Activated CD8-positive, alpha-beta T cell treated with anti-CD3 and anti-CD28 coated beads for 36 hours (primary cell): Measurements from ENCODE around the gene FAM167B. TPM values are rescaled to one million over a fixed set of nuclear protein-coding genes. Genes with fewer than 3 reads are reported as not detected.

ENCODE experiments used
- ATAC-seq: fragments of 200-7000 bp; cut with Tn5 transposase; one replicate; pipeline ENCODE4 v1.10.0; 2021; ENCODE audit warnings: mild to moderate bottlenecking, moderate library complexity
- CTCF ChIA-PET: fragments of 350-600 bp; sonication (Branson Sonifier 250); formaldehyde crosslinking; loops from one replicate; lab custom pipeline; 2021; ENCODE audit warnings: antibody characterized with exemption; lab: Charles Lee
- POLR2A ChIA-PET: fragments of 350-600 bp; sonication (Branson Sonifier 250); formaldehyde crosslinking; loops from one replicate; lab custom pipeline; 2021; ENCODE audit warnings: antibody characterized with exemption; lab: Charles Lee
- DNase-seq: peaks from one replicate; pipeline ENCODE4 v3.0.0-alpha.2; 2020
- H3K27ac Mint-ChIP-seq: one replicate; pipeline ENCODE4 v1.8.0; 2021; ENCODE audit warnings: mild to moderate bottlenecking, mixed read lengths
- H3K27me3 Mint-ChIP-seq: one replicate; pipeline ENCODE4 v1.8.0; 2021; ENCODE audit warnings: mixed read lengths
- H3K36me3 Mint-ChIP-seq: one replicate; pipeline ENCODE4 v1.8.0; 2021; ENCODE audit warnings: low read depth, mixed read lengths
- H3K4me1 Mint-ChIP-seq: one replicate; pipeline ENCODE4 v1.8.0; 2021; ENCODE audit warnings: low read depth, mixed read lengths
- H3K4me3 Mint-ChIP-seq: one replicate; pipeline ENCODE4 v1.8.0; 2021; ENCODE audit warnings: mild to moderate bottlenecking, moderate library complexity, mixed read lengths
- H3K9me3 Mint-ChIP-seq: one replicate; pipeline ENCODE4 v1.8.0; 2021; ENCODE audit warnings: mixed read lengths
- CTCF ChIP-seq: fragments of 200-600 bp; IDR thresholded peaks from one replicate; pipeline ENCODE4 v1.8.0; 2022; ENCODE audit warnings: antibody characterized with exemption, mild to moderate bottlenecking
- intact Hi-C: fragments of 100-400 bp; cut with micrococcal nuclease; formaldehyde crosslinking; loops from one replicate; pipeline ENCODE4 v1.10.0; 2022
- total RNA-seq, 2 experiments: library from RNA; stranded (reverse); gene quantifications; one replicate each; pipeline ENCODE4 v1.2.3, GENCODE V29; 2021

The FAM167B gene
- under 1 TPM; 0.38 to 0.89 TPM for total RNA-seq

GRCh38 chr1:32246888-32247273 lies at the start of gene FAM167B:
TSS of gene FAM167B (plus strand) at chr1:32247222. CDS start at chr1:32247422, 200 bp downstream.
- H3K27me3 Mint-ChIP-seq: no peaks in the 10 kb centered on the region
- H3K9me3 Mint-ChIP-seq: no peaks in the 10 kb centered on the region
- no peak for ATAC-seq
- peaks cover 46% of the 10 kb centered on the region for H3K4me1 Mint-ChIP-seq
- no peak for DNase-seq
- TF ChIP-seq CTCF: no peak
- peak within 1 kb of the TSS; percentile 50 for H3K4me3 Mint-ChIP-seq
- intact Hi-C loops: no loop called here
- peak within 1 kb of the TSS; percentile 95 for H3K27ac Mint-ChIP-seq
- ChIA-PET POLR2A (interaction anchor here (0.9 to 1.0 kb wide), 2 partner anchors 9 to 50 kb away, joined by 3 to 4 read pairs; no protein-coding TSS in a partner anchor), CTCF (interaction anchor here (1.0 to 7.4 kb wide), 10 partner anchors 7 to 135 kb away, joined by 3 to 56 read pairs (median 6); partner anchors contain the start of genes CCDC28B and HDAC1)
- H3K36me3 Mint-ChIP-seq: peaks cover 10% of the 10 kb centered on the region

GRCh38 chr1:32197837-32198236 lies 49.2 kb upstream of the FAM167B start:
- H3K9me3 Mint-ChIP-seq: no peaks in the 10 kb centered on the region
- H3K27ac Mint-ChIP-seq: no peak overlapping the region
- ChIA-PET CTCF (interaction anchor here (2.6 kb wide), 1 partner anchor 18 kb away, joined by 12 read pairs; no protein-coding TSS in a partner anchor), POLR2A (interaction anchor here (0.6 to 11.9 kb wide), 12 partner anchors 9 to 462 kb away, joined by 3 to 141 read pairs (median 4); partner anchors contain the start of genes IQCC, LCK and TXLNA)
- peaks cover 79% of the 10 kb centered on the region for H3K4me1 Mint-ChIP-seq
- ATAC-seq: no peak
- no peak overlapping the region for H3K4me3 Mint-ChIP-seq
- peaks cover 42% of the 10 kb centered on the region for H3K36me3 Mint-ChIP-seq
- DNase-seq: no peak
- TF ChIP-seq CTCF: no peak
- no peaks in the 10 kb centered on the region for H3K27me3 Mint-ChIP-seq
- intact Hi-C loops: no loop called here

DNA sequence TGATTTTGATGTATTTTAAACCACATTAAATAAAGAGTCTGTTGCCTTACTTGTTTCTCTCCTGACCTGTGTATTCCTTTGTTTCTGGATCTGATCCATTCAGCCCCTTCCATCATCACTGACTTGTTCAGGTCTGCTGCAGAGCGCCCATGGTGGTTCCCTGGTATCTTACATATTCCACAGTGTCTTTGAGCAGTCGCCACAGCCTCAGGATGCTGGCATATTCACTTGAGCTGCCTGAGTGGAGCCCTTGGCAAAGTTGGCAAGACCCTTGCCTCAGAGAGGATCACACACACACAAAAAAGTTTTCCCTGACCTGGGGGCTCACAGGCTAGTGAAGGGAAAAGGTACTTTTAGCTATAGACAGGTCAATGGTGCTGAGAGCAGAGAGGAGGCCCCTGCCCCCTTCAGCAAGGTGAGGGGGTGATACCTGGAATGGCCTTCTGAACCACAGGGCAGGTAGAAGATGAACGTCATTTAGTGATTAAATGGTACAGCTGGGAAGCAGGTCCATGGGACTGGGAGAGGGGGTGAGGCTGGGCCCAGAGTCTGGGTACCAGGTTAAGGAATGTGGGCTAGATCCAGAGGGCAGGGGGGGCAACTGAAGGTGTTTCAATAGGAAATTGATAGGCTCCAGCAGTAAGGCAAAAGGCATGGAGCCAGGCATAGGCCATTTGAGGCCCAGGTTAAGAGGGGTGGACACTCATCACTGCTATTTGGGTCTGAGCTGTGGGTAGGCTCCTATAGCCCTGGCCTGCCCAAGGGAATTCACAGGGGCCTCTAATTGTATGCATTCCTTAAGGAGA lies 48.6 kb upstream of the FAM167B start:
- Mint-ChIP-seq H3K27ac (peak overlapping the region; percentile 44), H3K4me3 (no peak overlapping the region), H3K9me3 (no peaks in the 10 kb centered on the region), H3K36me3 (peaks cover 36% of the 10 kb centered on the region), H3K4me1 (peaks cover 73% of the 10 kb centered on the region), H3K27me3 (no peaks in the 10 kb centered on the region)
- ATAC-seq (no peak), DNase-seq (no peak)
- POLR2A ChIA-PET: interaction anchor here (0.8 to 11.9 kb wide), 8 partner anchors 8 to 163 kb away, joined by 3 to 141 read pairs (median 7); partner anchors contain the start of genes IQCC, LCK and TXLNA
- intact Hi-C loops: no loop called here
- no peak for TF ChIP-seq CTCF
- CTCF ChIA-PET: interaction anchor here (2.6 kb wide), 1 partner anchor 17 kb away, joined by 12 read pairs; no protein-coding TSS in a partner anchor

- DNase-seq: no peak
- Mint-ChIP-seq H3K36me3 (peaks cover 30% of the 10 kb centered on the region), H3K9me3 (no peaks in the 10 kb centered on the region), H3K4me1 (peaks cover 68% of the 10 kb centered on the region), H3K27me3 (no peaks in the 10 kb centered on the region), H3K27ac (peak overlapping the region; percentile 44), H3K4me3 (peak overlapping the region; percentile 18)
- ChIA-PET CTCF (interaction anchor here (1.9 kb wide), 1 partner anchor 49 kb away, joined by 7 read pairs; the partner anchor contains the start of gene FAM167B), POLR2A (interaction anchor here (1.0 to 11.9 kb wide), 6 partner anchors 7 to 137 kb away, joined by 4 to 141 read pairs (median 16); partner anchors contain the start of genes IQCC, MARCKSL1 and TXLNA)
- no peak for ATAC-seq
- intact Hi-C loops: no loop called here
- no peak for TF ChIP-seq CTCF
Measured at GRCh38 chr1:32199043-32199716, 47.8 kb upstream of the FAM167B start.
